Stimulated activated CD8-positive, alpha-beta memory T cell treated with anti-CD3 and anti-CD28 coated beads, Interleukin-4, amount 100 ng/mL, for 4 hours (primary cell): ENCODE measurements around the gene ELAVL2.
"Not testable (repeated sequence)": the region's sequence is repeated elsewhere in the genome, so short reads cannot be mapped to it uniquely, and the experiment has no call there.

Experiments
- DNase-seq, 2 donors: peaks; one replicate each; pipeline ENCODE4 v3.0.0-alpha.2; 2020; ENCODE audit warnings: low read depth in 2 of 2, low spot score in 1 of 2

ELAVL2 gene

DNA sequence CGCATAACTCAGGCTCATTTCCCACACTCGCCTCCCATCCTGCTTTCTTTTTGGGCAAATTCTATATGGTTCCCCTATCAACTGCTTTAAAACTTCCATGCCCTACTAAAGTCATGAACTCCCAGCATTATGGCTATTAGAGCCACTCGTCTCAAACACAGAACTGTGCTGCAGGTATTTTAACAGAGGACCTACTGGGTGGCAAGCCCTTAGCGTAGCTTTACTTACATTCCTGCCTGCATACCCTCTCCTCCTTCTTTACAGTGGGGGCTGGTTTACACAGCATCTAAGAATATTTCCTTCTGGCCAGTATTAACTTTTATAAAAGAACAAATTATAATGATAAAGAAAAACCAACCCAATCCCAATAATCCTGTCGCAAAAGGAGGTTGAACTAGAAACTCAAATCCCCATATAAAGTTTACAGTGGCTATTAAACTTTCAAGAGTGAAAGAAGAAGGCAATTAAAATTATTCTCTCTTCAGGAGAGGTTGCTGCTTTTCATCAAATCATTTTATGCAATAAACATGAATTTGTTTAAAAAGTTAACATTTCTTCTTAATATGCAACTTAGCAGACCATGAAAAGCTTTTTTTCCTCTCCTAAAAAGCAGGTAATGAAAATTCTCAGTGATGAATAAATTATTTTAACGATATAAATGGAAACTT lies 100.6 kb downstream of the ELAVL2 start:
- DNase-seq, result no peak

- DNase-seq, result no peak
Observed at GRCh38 chr9:23723672-23724071, 102.4 kb downstream of the ELAVL2 start.

DNA sequence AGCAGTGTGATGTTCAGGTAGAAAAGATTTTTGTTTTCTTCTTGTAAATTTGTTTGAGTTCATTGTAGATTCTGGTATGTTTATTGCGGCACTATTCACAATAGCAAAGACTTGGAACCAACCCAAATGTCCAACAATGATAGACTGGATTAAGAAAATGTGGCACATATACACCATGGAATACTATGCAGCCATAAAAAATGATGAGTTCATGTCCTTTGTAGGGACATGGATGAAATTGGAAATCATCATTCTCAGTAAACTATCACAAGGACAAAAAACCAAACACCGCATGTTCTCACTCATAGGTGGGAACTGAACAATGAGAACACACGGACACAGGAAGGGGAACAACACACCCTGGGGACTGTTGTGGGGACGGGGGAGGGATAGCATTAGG lies 103.0 kb downstream of the ELAVL2 start:
- not testable (repeated sequence) for DNase-seq

DNA sequence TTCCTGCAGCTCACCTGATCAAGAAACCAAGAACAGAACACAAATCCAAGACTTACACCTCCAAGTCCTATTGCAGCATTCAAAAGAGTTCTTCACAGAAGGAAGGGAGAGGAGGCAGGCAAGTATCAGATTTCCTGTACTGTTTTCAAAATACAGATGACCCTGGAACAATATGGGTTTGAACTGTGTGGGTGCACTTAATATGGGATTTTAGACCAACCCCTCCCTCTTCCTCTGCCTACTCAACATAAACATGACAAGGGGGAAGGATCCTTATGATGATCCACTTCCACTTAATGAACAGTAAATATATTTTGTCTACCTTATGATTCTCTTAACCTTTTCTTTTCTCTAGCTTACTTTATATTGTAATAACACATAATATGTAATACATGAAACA lies 104.6 kb downstream of the ELAVL2 start:
- no peak for DNase-seq

DNA sequence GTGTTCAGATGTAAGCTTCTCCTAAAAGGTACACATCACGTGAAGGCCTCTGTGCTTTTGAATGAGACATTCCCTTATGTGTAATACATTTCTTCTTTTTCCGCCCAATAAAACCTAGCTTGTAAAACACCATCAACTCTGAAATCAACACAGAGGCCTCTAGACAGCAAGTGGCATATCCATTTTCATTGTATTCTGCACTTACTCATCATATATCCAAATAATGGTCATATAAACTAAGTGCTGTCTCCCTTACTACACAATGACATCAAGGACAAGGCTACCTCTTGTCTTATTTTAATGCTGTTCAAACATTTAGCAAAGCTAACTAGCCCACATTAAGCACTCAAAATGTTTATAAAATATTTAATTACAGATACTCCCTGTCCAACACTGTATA lies 108.5 kb downstream of the ELAVL2 start:
- DNase-seq, result no peak

DNA sequence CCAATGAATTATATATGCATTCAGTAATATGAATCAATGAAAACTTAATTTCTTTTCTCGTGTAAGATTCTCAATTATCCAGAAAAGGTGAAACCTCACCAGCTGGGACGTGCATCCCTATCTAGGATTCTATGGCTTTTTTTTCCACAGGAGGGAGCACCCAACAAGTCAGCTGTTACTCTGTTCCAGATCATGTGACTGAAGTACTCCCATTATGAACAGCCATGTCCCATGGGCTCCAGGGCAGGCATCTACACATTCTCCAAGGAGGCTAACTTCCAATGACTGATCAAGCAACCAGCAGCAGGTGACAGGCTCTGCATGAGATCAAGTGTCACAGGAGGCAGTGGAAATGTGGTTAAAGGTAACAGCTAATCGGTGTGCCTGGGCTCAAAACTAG lies 118.8 kb downstream of the ELAVL2 start:
- no peak for DNase-seq

- DNase-seq, result no peak
Observed at GRCh38 chr9:23702311-23702922, 123.6 kb downstream of the ELAVL2 start.

DNA sequence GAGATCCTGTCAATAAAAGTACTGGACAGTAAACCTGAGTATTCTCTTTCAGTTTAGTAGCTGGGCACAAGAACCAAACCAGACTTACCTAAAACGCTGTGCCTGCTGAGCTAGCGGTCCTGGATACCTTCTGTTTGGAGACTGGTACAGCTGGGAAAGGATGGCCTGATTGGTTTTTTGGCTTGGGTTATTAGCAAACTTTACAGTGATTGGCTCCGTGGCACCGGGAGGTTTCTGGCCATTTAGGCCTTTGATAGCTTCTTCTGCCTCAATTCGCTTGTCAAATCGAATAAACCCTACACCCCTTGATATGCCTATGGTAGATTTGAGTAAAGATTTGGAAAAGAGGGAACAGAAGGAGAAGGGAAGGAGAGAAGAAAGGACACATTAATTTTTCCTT lies 124.7 kb downstream of the ELAVL2 start:
- DNase-seq, result no peak

- no peak for DNase-seq
Observed at GRCh38 chr9:23700359-23700758, 125.7 kb downstream of the ELAVL2 start.

GRCh38 chr9:23698161-23698560 lies 127.9 kb downstream of the ELAVL2 start:
- no peak for DNase-seq

DNA sequence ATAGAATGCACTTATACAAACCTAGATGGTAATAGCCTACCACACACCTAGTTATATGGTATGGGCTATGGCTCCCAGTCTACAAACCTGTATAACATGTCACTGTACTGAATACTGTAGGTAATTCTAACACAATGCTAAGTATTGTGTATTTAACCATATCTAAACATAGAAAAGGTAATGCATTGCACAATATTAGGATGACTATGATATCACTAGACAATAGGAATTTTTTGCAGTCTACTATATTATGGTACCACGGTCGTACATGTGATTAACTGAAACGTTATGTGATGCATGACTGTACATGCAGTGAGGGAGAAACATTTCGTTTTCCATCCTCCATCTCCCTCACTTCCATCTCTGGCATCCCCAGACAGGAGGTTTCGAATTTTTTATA lies 130.5 kb downstream of the ELAVL2 start:
- no peak for DNase-seq

GRCh38 chr9:23693374-23693773 lies 132.7 kb downstream of the ELAVL2 start:
- DNase-seq, result no peak

DNA sequence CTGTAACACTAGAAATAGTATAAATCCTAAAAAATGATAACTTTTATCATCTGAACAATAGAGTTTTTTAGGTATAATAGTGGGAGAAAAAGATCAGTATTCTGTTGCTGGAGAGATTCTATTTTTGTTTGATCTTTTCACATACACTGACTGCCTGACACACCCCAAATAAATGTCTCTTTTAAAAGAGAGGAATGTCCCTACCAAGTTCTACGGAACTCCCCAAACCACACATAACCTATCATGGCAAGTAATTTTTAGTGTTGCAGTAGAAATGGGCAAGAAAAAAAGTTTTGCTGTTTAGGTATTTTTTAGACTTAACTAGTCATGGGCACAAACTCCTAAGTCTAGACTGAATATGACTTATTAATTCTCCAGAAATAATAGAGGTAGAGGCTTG lies 139.1 kb downstream of the ELAVL2 start:
- no peak for DNase-seq

GRCh38 chr9:23686257-23686656 lies 139.8 kb downstream of the ELAVL2 start:
- DNase-seq, result no peak

DNA sequence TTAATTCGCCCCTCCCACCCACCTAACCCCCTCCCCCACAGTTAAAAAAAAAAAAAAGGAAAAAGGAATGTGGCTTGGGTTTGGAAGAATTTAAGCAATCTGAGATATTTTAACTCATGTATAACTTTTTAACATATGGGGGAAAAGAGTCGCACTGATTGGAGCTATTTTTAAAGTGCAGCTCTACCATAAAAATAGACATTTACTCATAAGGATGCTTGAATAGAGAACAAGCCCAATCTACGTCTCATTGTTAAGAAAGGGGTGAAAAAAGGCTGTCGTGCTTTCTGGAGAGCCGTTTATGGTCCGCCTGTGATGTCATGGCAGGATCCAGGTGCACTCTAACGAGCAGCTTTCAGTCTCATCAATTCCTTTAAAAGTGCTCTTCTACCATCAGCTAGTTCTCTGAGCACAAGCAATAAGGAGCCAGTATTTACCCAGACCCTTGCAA lies 142.4 kb downstream of the ELAVL2 start:
- DNase-seq, result no peak

- no peak for DNase-seq
Observed at GRCh38 chr9:23682891-23683431, 143.1 kb downstream of the ELAVL2 start.

DNA sequence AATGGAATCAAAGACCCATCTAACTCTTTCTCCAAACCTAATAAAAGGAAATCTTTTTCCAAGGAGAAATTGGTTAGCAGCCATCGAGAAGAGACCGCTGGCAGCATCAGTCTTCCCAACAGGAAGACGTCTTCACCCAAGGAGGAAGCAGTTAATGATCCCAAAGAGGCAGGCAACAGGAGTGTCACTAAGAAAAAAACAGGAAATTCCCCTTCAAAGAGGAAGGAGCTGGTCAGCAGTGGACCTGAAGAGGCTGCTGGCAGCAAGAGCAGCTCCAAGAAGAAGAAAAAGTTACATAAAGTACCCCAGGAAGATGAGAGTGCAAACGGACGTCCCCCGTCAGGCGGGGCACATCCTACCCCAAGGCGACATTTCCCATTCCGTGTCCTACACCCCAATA lies 143.7 kb downstream of the ELAVL2 start:
- DNase-seq, result no peak

DNA sequence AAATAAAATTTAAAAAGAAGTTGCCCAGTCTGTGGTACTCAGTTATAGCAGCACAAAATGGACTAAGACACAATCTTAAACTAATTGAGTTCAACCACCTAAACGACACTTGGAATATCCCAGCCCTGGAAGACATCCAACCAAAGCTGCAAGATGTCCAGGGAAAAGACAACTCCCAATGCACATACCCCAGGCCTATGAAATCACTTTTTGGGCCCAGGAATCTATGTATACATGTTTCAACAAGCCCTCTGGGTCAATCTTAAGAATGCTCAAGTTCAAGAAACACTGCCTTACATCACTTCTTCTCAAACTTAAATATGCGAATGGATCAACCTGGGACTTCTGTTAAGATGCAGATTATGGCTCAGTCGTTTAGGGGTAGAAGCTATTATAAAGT lies 148.6 kb downstream of the ELAVL2 start:
- no peak for DNase-seq

GRCh38 chr9:23674016-23674585 lies 151.9 kb downstream of the ELAVL2 start:
- no peak for DNase-seq

- no peak for DNase-seq
Observed at GRCh38 chr9:23672151-23672550, 153.9 kb downstream of the ELAVL2 start.

DNA sequence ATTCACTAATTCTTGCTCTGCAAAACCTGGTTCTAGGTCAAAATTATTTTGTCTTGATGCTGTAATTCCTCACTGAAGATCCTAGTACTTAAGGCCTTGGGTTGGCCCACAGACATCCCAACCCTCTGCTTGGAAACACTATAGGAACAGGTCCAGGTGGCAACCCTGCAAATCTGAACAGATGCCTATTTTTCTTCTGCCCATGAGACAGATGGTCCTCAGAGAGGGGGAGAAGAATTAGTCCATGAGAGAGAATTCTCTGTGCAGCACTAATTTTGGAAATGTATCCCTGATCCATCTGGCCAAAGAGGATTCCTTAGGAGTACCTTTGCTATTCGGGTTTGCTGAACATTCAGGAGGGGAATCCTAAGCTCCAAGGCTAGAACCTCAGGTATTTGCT lies 156.3 kb downstream of the ELAVL2 start:
- DNase-seq, result no peak

GRCh38 chr9:23665635-23666034 lies 160.4 kb downstream of the ELAVL2 start:
- no peak for DNase-seq
